HL-60 (cell line): ENCODE results near the gene JARID2.

Source experiments
- CTCF ChIP-seq: IDR thresholded peaks from one replicate; pipeline ENCODE4 v1.5.1; 2011; ENCODE audit warnings: low read length, control low read depth, inconsistent platforms; ENCODE audit not compliant: insufficient read depth
- POLR2AphosphoS5 ChIP-seq: IDR thresholded peaks from 2 replicates; pipeline ENCODE4 v1.6.1; 2012; ENCODE audit warnings: low read depth

GRCh38 chr6:15368873-15369272 is 123.0 kb downstream of the JARID2 start:
- TF ChIP-seq CTCF: no peak
- no peak for TF ChIP-seq POLR2AphosphoS5
